Measurements from ENCODE around the gene LIG1.

Gene LIG1

GRCh38 chr19:48186541-48186991 is 16.4 kb upstream of the LIG1 start:
- Histone ChIP-seq H3K79me2 (ENCODE audit: control insufficient read depth, low read length) (no peaks in the 10 kb centered on the region), H3K4me1 (ENCODE audit: control insufficient read depth, low read length) (peaks cover 46% of the 10 kb centered on the region), H3K9me2 (replicated peaks; ENCODE audit: control insufficient read depth, low read length) (no peaks in the 10 kb centered on the region), H3F3A (ENCODE audit: control insufficient read depth, insufficient read depth) (peaks cover 21% of the 10 kb centered on the region), H3K36me3 (ENCODE audit: control insufficient read depth, low read length) (peaks cover 39% of the 10 kb centered on the region), H3K9me3 (ENCODE audit: control insufficient read depth, insufficient read depth, low read length) (no peaks in the 10 kb centered on the region; the same call in 1 of the 2 replicates), H3K27ac (ENCODE audit: low read depth, low read length) (peak overlapping the region; percentile 92), H3K27me3 (ENCODE audit: control insufficient read depth, low read length) (no peaks in the 10 kb centered on the region), H4K20me1 (ENCODE audit: control insufficient read depth, insufficient read depth, low read depth, low read length) (no peaks in the 10 kb centered on the region), H3K4me3 (ENCODE audit: low read length) (peak overlapping the region; percentile 70), H3K4me2 (ENCODE audit: low read length) (peak overlapping the region; percentile 82)
- TF ChIP-seq, protein P1, sequence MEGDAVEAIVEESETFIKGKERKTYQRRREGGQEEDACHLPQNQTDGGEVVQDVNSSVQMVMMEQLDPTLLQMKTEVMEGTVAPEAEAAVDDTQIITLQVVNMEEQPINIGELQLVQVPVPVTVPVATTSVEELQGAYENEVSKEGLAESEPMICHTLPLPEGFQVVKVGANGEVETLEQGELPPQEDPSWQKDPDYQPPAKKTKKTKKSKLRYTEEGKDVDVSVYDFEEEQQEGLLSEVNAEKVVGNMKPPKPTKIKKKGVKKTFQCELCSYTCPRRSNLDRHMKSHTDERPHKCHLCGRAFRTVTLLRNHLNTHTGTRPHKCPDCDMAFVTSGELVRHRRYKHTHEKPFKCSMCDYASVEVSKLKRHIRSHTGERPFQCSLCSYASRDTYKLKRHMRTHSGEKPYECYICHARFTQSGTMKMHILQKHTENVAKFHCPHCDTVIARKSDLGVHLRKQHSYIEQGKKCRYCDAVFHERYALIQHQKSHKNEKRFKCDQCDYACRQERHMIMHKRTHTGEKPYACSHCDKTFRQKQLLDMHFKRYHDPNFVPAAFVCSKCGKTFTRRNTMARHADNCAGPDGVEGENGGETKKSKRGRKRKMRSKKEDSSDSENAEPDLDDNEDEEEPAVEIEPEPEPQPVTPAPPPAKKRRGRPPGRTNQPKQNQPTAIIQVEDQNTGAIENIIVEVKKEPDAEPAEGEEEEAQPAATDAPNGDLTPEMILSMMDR (IDR thresholded peaks at IDR 0.05; ENCODE audit: low read depth, low read length, poor library complexity, severe bottlenecking) = no peak
- no peak for TF ChIP-seq EZH2phosphoT487 (IDR thresholded peaks at IDR 0.05; ENCODE audit: borderline replicate concordance, low read length)

DNA sequence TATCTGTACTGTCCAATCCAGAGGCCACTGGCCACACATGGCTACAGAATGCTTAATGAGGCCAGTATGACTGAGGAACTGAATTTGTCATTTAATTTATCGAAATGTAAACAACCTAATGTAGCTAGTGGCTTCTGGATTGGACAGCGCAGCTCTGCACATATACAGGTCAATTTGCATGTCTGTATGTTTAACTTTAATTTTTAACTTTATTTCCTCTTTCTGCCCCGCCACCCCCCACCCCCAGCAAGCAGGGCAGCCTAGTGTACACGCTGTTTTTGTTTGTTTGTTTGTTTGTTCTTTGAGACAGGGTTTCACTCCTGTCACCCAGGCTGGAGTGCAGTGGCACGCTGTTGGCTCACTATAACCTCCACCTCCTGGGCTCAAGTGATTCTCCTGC is 15.9 kb upstream of the LIG1 start:
- H3K4me1 ChIP-seq (ENCODE audit: control insufficient read depth, low read length) = peaks cover 46% of the 10 kb centered on the region
- H3K9me3 ChIP-seq (ENCODE audit: control insufficient read depth, insufficient read depth, low read length) = peaks cover 4% of the 10 kb centered on the region; the same call in 1 of the 2 replicates
- peak overlapping the region; percentile 92 for H3K27ac ChIP-seq (ENCODE audit: low read depth, low read length)
- no peaks in the 10 kb centered on the region for H3K9me2 ChIP-seq (replicated peaks; ENCODE audit: control insufficient read depth, low read length)
- peaks cover 21% of the 10 kb centered on the region for H3F3A ChIP-seq (ENCODE audit: control insufficient read depth, insufficient read depth)
- no peaks in the 10 kb centered on the region for H3K27me3 ChIP-seq (ENCODE audit: control insufficient read depth, low read length)
- no peaks in the 10 kb centered on the region for H4K20me1 ChIP-seq (ENCODE audit: control insufficient read depth, insufficient read depth, low read depth, low read length)
- peaks cover 44% of the 10 kb centered on the region for H3K36me3 ChIP-seq (ENCODE audit: control insufficient read depth, low read length)
- H3K4me3 ChIP-seq (ENCODE audit: low read length) = peak overlapping the region; percentile 70
- peak overlapping the region; percentile 82 for H3K4me2 ChIP-seq (ENCODE audit: low read length)
- TF ChIP-seq, protein P1 (IDR thresholded peaks at IDR 0.05; ENCODE audit: low read depth, low read length, poor library complexity, severe bottlenecking) = no peak
- TF ChIP-seq EZH2phosphoT487 (IDR thresholded peaks at IDR 0.05; ENCODE audit: borderline replicate concordance, low read length) = no peak
- H3K79me2 ChIP-seq (ENCODE audit: control insufficient read depth, low read length) = no peaks in the 10 kb centered on the region

- Histone ChIP-seq H3K4me1 (ENCODE audit: control insufficient read depth, low read length) (peaks cover 39% of the 10 kb centered on the region), H3K27ac (ENCODE audit: low read depth, low read length) (no peak overlapping the region), H3K36me3 (ENCODE audit: control insufficient read depth, low read length) (peaks cover 36% of the 10 kb centered on the region), H3K9me2 (replicated peaks; ENCODE audit: control insufficient read depth, low read length) (no peaks in the 10 kb centered on the region), H4K20me1 (ENCODE audit: control insufficient read depth, insufficient read depth, low read depth, low read length) (no peaks in the 10 kb centered on the region), H3K79me2 (ENCODE audit: control insufficient read depth, low read length) (no peaks in the 10 kb centered on the region), H3K4me3 (ENCODE audit: low read length) (no peak overlapping the region), H3K27me3 (ENCODE audit: control insufficient read depth, low read length) (no peaks in the 10 kb centered on the region), H3K4me2 (ENCODE audit: low read length) (no peak overlapping the region), H3K9me3 (ENCODE audit: control insufficient read depth, insufficient read depth, low read length) (peaks cover 4% of the 10 kb centered on the region; the same call in 1 of the 2 replicates), H3F3A (ENCODE audit: control insufficient read depth, insufficient read depth) (peaks cover 21% of the 10 kb centered on the region)
- no peak for TF ChIP-seq EZH2phosphoT487 (IDR thresholded peaks at IDR 0.05; ENCODE audit: borderline replicate concordance, low read length)
- TF ChIP-seq, protein P1 (IDR thresholded peaks at IDR 0.05; ENCODE audit: low read depth, low read length, poor library complexity, severe bottlenecking) = no peak
Observed at GRCh38 chr19:48183356-48183755, 13.2 kb upstream of the LIG1 start.

Data from DOHH2 (cell line).